ENCODE data around the gene CTSA.
"Not testable (repeated sequence)": the region's sequence is repeated elsewhere in the genome, so short reads cannot be mapped to it uniquely, and the experiment has no call there.

The CTSA gene

DNA sequence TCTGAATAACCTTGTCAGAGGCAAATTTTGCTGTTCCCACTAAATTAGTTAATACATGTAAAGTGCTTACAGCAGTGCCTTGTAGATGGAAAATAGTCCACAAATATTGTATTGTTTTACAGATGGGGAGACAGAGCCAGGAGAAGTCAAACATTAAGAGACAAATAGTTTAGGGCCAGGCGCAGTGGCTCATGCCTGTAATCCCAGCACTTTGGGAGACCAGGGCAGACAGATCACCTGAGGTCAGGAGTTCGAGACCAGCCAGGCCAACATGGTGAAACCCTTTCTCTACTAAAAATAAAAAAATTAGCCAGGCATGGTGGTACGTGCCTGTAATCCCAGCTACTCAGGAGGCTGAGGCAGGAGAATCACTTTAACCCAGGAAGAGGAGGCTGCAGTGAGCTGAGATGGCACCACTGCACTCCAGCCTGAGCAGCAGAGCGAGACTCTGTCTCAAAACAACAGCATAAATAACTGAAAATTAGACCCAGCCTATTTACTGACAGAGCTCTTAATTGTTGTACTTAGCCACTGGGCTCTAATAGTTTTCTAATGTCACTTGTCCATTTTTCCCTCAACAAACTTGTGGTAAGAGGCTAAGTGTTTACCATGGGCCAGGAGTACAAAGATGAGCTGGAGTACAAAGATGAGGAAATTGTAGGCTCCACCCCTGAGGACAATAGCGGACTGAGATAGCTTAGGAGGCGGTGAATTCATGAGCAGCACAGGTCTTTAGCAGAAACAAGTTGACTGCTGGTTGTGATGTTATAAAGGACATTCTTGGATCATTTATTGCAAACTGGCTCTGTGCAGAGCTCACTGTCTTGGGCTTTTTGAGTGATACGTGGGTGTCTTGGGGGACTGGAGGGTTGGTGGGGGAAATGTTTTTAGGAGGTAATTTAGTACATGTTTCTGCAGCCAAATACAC lies 27.3 kb upstream of the CTSA start:
- no peak for DNase-seq

DNA sequence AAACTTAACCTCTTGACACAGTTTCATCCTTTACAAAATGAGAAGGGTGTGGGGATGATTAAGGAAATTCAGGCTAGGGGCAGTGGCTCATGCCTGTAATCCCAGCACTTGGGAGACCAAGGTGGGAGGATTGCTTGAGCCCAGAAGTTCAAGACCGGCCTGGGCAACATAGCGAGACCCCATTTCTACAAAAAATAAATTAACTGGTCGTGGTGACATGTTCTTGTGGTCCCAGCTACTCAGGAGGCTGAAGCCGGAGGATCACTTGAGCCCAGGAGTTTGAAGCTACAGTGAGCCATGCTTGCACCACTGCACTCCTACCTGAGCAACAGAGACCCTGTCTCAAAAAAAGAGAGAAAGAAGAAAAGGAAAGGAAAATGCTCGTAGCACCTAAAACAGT lies 24.7 kb upstream of the CTSA start:
- no peak for DNase-seq

- no peak for DNase-seq
Observed at GRCh38 chr20:45867136-45867818, 23.9 kb upstream of the CTSA start.

DNA sequence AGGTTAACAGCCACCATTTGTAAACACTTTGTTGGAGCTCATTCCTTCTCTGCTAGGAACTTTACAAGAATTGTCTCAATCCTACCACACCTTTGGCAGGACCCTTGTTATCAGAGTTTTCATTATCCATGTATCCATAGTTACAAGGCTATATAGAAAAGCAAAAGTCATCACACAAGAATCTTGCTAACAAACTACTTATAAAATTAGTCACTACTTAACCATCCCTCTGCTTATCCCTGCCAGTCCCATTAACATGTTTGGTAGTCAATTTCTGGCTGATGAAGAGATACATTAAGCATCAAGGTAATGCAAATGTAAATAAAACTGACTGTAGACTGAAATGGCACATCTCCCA lies 23.3 kb upstream of the CTSA start:
- no peak for DNase-seq

GRCh38 chr20:45872626-45873025 lies 18.5 kb upstream of the CTSA start:
- no peak for DNase-seq

DNA sequence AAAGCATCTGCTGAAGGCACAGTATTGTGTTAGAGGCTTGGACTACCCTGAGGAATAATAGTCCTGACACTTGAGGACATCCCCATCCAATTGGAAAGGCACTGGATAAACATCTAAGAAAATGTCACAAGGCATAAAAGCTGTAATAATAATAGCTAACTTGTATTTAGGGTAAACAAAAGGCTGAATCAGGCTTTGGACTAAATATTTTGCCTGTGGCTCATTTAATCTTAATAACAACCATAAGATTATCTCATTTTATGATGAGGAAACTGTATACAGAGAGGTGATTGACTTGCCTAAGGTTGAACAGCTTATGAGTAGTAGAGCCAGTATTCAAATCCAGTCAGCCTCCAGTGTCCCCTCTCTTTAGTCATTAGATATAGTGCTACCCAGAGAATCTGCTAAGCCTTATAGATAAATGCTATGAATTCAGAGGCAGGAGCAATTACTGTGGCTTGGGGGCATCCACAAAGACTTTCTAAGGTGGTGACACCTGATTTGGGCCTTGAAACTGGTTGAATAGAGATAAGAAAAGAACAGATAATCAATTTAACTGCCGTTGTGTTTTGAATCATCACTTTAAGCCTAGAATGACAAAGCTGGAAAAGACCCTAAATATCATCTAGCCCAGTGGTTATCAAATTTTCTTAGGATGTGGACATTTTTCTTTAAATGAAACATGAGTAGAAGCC lies 17.6 kb upstream of the CTSA start:
- no peak for DNase-seq

DNA sequence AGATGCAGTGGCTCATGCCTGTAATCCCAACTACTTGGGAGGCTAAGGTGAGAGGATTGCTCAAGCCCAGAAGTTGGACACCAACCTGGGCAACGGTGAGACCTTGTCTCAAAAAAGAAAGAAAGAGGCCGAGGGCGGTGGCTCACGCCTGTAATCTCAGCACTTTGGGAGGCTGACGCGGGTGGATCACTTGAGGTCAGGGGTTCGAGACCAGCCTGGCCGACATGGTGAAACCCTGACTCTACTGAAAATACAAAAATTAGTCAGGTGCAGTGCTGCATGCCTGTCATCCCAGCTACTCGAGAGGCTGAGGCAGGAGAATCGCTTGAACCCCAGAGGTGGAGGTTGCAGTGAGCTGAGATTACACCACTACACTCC lies 17.0 kb upstream of the CTSA start:
- DNase-seq: not testable (repeated sequence)

- no peak for DNase-seq
Observed at GRCh38 chr20:45874576-45874975, 16.6 kb upstream of the CTSA start.

DNA sequence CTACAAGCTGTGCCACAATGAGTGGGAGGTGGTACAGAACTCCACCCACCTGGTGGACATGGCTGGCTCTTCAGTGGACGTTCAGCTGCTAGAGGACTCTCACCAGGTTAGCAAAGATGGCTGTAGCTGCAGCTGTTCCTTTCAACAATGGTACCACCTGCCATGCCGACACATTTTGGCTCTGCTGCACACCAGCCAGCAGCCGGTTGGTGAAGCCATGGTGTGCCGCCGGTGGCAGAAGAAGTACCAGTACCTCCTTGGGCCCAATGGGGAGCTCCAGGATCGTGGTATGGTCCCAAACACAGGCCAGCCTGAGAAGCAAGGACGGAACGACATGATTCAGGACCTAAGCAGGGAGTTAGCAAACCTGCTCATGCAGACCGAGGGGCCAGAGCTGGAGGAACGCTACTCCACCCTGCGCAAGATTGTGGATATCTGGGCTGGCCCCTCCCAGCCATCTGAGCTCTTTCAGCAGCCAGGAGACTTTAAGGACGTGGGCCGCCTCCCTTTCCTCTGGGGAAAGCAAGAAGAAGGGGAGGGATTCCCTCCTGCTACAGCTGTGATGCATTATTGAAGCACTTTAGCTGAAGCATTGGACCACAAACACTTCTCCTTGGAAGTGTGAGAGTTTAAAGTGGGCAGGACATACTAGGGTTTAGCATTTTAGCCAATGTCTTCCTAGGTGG lies 12.9 kb upstream of the CTSA start:
- DNase-seq: peak in 4 of 58 donors; percentile 3 to 21 (median 20)

DNA sequence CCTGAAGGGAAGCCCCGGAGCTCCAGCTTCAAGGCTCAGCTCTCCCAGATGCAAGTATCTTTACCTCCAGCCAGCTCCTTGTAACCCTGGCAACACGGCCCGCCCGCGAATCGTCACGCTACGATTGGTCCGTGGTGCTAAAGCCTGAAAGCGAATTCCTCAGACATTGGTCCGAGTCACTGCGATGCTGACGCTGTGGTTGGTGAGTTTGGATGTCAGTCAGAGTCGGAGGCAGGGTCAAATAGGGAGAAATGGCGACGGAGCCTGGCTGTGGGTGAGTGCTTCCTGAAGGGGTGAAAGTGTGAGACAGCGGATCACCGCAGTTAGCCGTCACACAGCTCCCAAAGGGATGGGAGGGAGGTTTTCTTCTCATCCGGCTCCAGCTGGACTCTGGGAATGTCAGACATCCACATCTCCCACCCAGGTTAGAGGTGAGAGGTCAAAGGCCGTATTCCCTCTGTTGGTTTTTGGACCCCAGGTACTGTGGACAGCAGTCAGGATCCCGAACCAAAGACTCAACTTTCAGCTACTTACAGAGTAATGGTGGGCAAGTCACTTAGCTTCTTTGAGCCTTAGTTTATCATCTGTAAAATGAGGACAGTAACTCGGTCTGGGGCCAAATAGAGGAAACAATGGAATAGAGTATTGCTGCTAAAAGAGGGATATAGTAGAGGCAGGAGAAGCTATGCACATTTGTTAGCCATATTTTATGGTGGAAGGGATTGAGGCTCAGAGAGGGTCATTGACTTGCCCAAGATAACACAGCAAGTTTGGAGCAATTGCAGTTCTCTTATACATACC lies 9.9 kb upstream of the CTSA start, which contains the start of gene ZSWIM1:
ZSWIM1 (plus strand) TSS at position 240 of the 801 bp plus-strand sequence. CDS start 1,366 bp downstream, outside the sequence.
- peak; percentile 82 to 99 (median 98) for DNase-seq

- DNase-seq: no peak
Observed at GRCh38 chr20:45882469-45883099, 8.6 kb upstream of the CTSA start.

DNA sequence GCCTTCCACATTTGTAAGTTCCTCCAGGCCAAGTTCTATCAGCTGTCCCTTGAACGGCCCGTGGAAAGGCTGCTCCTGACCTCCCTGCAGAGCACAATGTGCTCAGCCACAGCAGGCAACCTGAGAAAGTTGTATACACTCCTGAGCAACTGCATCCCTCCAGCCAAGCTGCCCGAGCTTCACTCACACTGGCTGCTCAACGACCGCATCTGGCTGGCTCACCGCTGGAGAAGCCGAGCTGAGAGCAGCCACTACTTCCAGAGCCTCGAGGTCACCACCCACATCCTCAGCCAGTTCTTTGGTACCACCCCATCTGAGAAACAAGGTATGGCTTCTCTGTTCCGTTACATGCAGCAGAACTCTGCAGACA lies 8.1 kb upstream of the CTSA start:
- DNase-seq: no peak

GRCh38 chr20:45886590-45887345 lies 4.4 kb upstream of the CTSA start:
- no peak for DNase-seq

GRCh38 chr20:45887346-45887715 lies 3.8 kb upstream of the CTSA start, which contains the start of gene SPATA25:
SPATA25 (minus strand) TSS chr20:45887622; CDS start chr20:45887590, 32 bp downstream.
- DNase-seq: no peak

- DNase-seq: no peak
Observed at GRCh38 chr20:45888681-45889080, 2.5 kb upstream of the CTSA start.

DNA sequence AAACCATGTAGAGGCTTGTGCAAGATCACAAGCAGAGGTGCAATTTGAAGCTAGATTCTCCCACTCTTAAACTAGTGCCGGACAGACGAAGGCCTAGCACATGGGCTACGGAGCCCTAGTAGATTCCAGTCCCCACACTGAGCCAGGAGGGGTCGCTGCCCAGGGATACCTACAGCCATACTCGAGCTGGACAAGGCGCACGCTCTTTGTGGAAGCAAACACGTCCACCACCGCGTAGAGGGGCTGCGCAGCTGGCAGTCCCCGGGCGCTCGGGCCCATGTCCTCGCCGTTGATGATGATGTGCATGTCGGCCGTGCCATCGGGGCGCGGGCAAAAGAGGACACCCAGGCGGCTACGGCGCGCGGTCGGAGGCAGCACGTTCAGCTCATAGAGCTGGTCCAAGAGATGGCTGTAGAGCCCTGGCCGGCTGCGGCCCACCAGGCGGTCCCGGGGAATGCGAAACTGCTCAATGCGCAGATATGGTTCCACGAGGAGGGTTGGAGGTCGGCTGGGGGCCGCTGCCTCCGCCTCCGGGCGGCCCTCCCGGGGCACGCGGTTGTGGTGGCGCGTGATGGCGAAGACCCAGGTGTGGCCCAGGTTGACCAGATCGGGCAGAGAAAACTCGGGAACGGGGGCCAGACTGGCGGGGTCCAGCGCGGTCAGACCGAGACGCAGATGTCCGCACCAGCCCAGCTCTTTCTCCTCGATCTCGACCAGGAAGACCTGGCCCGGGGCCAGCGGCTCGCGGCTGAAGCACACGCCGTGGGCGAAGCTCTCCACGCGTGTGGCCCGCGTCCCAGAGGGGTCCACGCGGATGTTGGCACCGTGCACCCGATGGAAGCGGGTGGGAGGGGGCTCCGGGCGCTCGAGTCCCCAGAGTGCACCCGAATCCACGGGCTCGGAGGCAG lies 804 bp upstream of the CTSA start:
- DNase-seq: peak in 53 of 58 donors; percentile 8 to 74 (median 49)

GRCh38 chr20:45892049-45892825 lies 1.1 kb downstream of the CTSA start:
- peak in 1 of 58 donors; percentile 8 for DNase-seq
